ENCODE data around the gene ZNF563.

ZNF563 gene

GRCh38 chr19:12294249-12295158, 38.9 kb downstream of the ZNF563 start, which contains the start of gene ZNF44:
Gene ZNF44 (minus strand): TSS chr19:12294883. CDS start chr19:12294694, 189 bp downstream.
- peak; percentile 91 for DNase-seq

GRCh38 chr19:12293777-12294248, 39.6 kb downstream of the ZNF563 start:
- DNase-seq = peak; percentile 29

DNA sequence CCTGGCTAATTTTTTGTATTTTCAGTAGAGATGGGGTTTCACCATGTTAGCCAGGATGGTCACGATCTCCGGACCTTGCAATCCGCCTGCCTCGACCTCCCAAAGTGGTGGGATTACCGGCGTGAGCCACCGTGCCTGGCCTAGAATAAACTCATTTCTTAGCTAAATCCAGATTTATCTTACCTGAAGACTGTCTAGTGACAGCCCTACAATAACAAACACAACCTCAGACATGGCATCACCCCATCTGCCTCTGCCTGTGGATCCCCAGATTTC, 43.7 kb downstream of the ZNF563 start:
- DNase-seq = no peak

- no peak for DNase-seq
Measured at GRCh38 chr19:12287958-12288500, 45.4 kb downstream of the ZNF563 start.

DNA sequence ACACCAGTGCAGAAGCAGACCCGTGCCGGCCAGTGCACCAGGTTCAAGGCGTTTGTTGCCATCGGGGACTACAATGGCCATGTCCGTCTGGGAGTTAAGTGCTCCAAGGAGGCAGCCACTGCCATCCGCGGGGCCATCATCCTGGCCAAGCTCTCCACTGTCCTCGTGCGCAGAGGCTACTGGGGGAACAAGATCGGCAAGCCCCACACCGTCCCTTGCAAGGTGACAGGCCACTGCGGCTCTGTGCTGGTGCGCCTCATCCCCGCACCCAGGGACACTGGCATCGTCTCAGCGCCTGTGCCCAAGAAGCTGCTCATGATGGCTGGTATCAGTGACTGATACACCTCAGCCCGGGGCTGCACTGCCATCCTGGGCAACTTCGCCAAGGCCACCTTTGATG, 48.8 kb downstream of the ZNF563 start:
- DNase-seq = no peak

GRCh38 chr19:12284226-12284625, 49.2 kb downstream of the ZNF563 start:
- DNase-seq = no peak

DNA sequence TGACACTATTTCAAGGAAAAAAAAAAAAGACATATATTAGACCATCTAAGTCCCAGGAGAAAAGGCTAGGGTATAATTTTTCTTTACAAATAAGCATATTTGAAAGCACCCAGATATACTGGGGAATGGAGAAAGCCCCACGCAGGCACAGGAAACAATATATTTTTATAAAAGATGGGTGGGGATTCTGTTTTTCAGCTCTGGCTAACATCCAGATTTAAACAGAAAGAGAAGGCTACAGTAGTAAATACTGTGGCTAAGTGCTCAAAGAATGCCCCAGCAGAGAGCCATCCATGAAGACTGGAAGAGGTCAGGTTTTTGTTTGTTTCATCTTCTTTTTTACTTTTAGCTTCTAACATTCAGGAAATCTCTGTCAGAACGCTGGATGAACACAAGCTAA, 54.7 kb downstream of the ZNF563 start:
- DNase-seq = no peak

DNA sequence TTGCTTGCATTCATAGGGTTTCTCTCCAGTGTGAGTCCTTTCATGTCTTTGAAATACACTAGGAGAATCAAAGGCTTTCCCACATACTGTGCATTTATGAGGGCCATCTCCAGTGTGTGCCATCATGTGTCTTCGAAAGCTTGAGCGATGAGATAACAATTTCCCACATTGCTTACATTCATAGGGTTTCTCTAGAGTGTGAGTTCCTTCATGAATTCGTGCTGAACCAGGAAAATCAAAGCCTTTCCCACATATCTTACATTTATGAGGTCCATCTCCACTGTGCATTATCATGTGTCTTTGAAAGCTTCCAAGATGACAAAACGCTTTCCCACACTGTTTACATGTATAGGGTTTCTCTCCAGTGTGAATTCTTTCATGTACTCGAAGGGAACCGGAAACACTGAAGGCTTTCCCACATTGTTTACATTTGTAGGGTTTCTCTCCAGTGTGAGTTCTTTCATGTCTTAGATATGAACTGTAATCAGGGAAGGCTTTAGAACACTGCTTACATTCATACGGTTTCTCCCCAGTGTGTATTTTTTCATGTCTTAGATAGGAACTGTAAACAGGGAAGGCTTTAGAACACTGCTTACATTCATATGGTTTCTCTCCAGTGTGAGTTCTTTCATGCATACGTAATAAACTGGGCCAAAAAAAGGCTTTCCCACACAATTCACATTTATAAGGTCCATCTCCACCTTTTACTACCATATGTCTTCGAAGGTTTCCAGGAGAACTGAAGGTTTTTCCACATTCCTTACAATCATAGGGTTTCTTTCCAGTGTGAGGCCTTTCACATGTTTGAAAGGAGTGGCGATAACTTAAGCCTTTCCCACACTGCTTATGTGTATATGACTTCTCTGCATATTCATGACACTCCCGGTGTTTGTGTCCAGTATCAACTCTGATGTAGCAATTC, 60.2 kb downstream of the ZNF563 start:
- DNase-seq = no peak

DNA sequence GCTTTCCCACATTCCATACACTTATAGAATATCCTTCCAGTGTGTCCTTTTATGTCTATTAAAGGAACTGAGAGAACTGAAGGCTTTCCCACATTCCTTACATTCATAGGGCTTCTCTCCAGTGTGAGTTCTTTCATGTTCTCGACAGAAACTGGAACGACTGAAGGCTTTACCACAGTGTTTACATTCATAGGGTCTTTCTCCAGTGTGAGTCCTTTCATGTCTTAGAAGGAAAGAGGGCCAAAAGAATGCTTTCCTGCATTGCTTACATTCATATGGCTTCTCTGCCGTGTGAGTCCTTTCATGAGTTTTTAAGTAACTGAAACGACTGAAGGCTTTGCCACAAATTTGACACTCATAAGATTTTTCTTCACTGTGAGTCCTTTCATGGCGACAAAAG, 61.0 kb downstream of the ZNF563 start:
- DNase-seq = no peak

- DNase-seq = no peak
Measured at GRCh38 chr19:12270854-12271253, 62.6 kb downstream of the ZNF563 start.

All from stimulated activated CD4-positive, alpha-beta T cell treated with anti-CD3 and anti-CD28 coated beads, Interleukin-12 subunit alpha, Interleukin-12 subunit beta, amount 100 ng/mL, for 4 hours (primary cell).